ENCODE measurements around the gene CLEC11A. TPM values are rescaled to one million over a fixed set of nuclear protein-coding genes. Genes with fewer than 3 reads are reported as not detected.

The CLEC11A gene
- total RNA-seq, 2 experiments from 2014 or later = 2.0 to 4.5 TPM

DNA sequence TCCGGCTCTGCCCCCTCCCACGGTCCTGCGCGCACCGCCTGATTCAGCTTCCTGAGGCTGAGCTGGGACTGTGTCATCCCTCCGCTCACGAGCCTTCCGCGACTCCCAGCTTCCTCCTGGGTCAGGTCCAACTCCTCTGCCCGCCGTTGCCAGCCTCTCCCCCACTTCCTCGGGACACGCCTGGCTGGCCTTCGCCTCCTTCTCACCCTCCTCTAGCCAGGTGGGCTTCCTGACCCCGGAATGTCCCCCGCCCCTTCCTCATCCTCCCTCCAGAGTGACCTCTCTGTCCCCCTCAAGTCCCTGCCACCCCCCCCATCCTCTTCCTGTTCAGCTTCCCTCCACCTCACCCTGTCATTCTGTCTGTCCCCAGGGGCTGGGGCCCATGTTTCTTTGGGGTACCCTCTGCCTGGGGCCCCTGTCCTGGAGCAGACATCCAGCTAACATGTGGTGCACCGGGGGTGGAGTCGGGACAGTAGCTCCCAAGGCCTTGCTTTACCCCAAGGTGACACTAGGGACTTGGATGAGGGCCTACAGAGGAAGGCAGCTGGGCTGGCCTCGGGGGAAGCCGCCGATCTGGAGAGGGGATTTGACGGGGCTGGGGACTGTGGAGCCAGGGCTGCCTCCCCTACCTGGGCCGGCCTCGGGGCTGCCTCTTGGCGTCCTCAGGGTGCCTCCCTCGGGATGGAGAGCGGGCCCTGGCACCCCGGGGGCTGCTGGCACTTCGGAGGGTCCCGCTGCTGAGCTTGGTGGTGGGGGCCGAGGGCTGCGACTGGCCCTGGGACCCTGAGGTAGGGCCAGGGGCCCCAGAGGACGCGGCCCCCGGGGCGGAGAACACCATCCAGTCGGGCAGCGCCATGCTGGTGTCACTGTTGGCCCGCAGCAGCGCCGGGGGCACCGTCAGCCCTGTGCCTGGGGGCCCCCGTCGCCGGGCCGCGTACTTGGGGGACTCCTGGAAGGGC lies 20.0 kb upstream of the CLEC11A start:
- no TSS peak for BruUV-seq (replicated peaks)
- Histone ChIP-seq H4K20me1 (ENCODE audit: insufficient read depth, low read length) (no peaks in the 10 kb centered on the region), H3K36me3 (ENCODE audit: insufficient read depth, low read length) (no peaks in the 10 kb centered on the region), H2AFZ (ENCODE audit: low read length) (no peak overlapping the region), H3K9me2 (ENCODE audit: insufficient read depth, low read length) (no peaks in the 10 kb centered on the region), H3K4me2 (ENCODE audit: low read length) (no peak overlapping the region), H3K79me2 (ENCODE audit: insufficient read depth, low read depth, low read length) (no peaks in the 10 kb centered on the region), H3K27ac (ENCODE audit: low read depth, low read length, poor library complexity, severe bottlenecking) (no peak overlapping the region), H3K4me1 (ENCODE audit: insufficient read depth, low read length, poor library complexity, severe bottlenecking) (no peaks in the 10 kb centered on the region), H3K9me3 (ENCODE audit: low read length) (no peaks in the 10 kb centered on the region), H3K4me3 (ENCODE audit: low read depth, low read length, poor library complexity, severe bottlenecking) (no peak overlapping the region)
- intact Hi-C loops (cut with micrococcal nuclease; ENCODE audit: unreplicated experiment) = no loop called here
- POLR2A ChIA-PET = interaction anchor here (0.6 kb wide), 1 partner anchor 15 kb away, joined by 4 read pairs; no protein-coding TSS in a partner anchor
- no peak for DNase-seq (ENCODE audit: low spot score)
- CTCF ChIA-PET (ENCODE audit: unreplicated experiment) = no interaction called here
- TF ChIP-seq EZH2phosphoT487 (IDR thresholded peaks at IDR 0.05; ENCODE audit: borderline replicate concordance, low read depth, low read length) (no peak), CTCF (conservative IDR thresholded peaks at IDR 0.05; ENCODE audit: low read length) (no peak)

- H3K27ac ChIP-seq (ENCODE audit: low read depth, low read length, poor library complexity, severe bottlenecking) = no peak overlapping the region
- H3K4me1 ChIP-seq (ENCODE audit: insufficient read depth, low read length, poor library complexity, severe bottlenecking) = no peaks in the 10 kb centered on the region
- intact Hi-C loops (cut with micrococcal nuclease; ENCODE audit: unreplicated experiment) = no loop called here
- H3K9me2 ChIP-seq (ENCODE audit: insufficient read depth, low read length) = no peaks in the 10 kb centered on the region
- no peaks in the 10 kb centered on the region for H3K79me2 ChIP-seq (ENCODE audit: insufficient read depth, low read depth, low read length)
- no peaks in the 10 kb centered on the region for H3K9me3 ChIP-seq (ENCODE audit: low read length)
- CTCF ChIA-PET (ENCODE audit: unreplicated experiment) = no interaction called here
- no peak overlapping the region for H2AFZ ChIP-seq (ENCODE audit: low read length)
- POLR2A ChIA-PET = no interaction called here
- no peak for DNase-seq (ENCODE audit: low spot score)
- BruUV-seq (replicated peaks) = no TSS peak
- no peak overlapping the region for H3K4me3 ChIP-seq (ENCODE audit: low read depth, low read length, poor library complexity, severe bottlenecking)
- no peaks in the 10 kb centered on the region for H4K20me1 ChIP-seq (ENCODE audit: insufficient read depth, low read length)
- no peaks in the 10 kb centered on the region for H3K36me3 ChIP-seq (ENCODE audit: insufficient read depth, low read length)
- TF ChIP-seq CTCF (conservative IDR thresholded peaks at IDR 0.05; ENCODE audit: low read length) (no peak; the same call in 1 of the 2 replicates), EZH2phosphoT487 (IDR thresholded peaks at IDR 0.05; ENCODE audit: borderline replicate concordance, low read depth, low read length) (no peak)
- no peak overlapping the region for H3K4me2 ChIP-seq (ENCODE audit: low read length)
These were observed 19.0 kb upstream of the CLEC11A start for GRCh38 chr19:50703915-50704796.

Data from OCI-LY7 (cell line).